Lung (tissue), 12 donors: ENCODE measurements around the gene TNFRSF1A. TPM values are rescaled to one million over a fixed set of nuclear protein-coding genes. Genes with fewer than 3 reads are reported as not detected.

Source experiments
- ATAC-seq: fragments of 200-7000 bp; cut with Tn5 transposase; one replicate; pipeline ENCODE4 v1.9.1; 2020; ENCODE audit warnings: moderate number of reproducible peaks; ENCODE audit not compliant: insufficient read depth, low FRiP score
- DNase-seq, 3 donors: peaks; one replicate each; pipeline ENCODE4 v3.0.0-alpha.2; 2013 to 2017
- H3K27ac ChIP-seq, 2 donors: one replicate each; pipeline ENCODE4 v1.5.1; 2013; ENCODE audit warnings: mild to moderate bottlenecking in 2 of 2, moderate library complexity in 2 of 2, control low read depth in 1 of 2, inconsistent platforms in 1 of 2, low read depth in 1 of 2, low read length in 1 of 2
- H3K27me3 ChIP-seq, 3 donors: one replicate each; pipeline ENCODE4 v1.5.1; 2013; ENCODE audit warnings: low read length in 2 of 3; ENCODE audit not compliant: control insufficient read depth in 3 of 3, insufficient read depth in 3 of 3
- H3K36me3 ChIP-seq, 4 donors: one replicate each; pipeline ENCODE4 v1.5.1; 2013; ENCODE audit warnings: low read length in 4 of 4, mild to moderate bottlenecking in 1 of 4, moderate library complexity in 1 of 4; ENCODE audit not compliant: control insufficient read depth in 4 of 4, insufficient read depth in 4 of 4
- H3K4me1 ChIP-seq, 5 donors: one replicate each; pipeline ENCODE4 v1.5.1; 2013; ENCODE audit warnings: low read length in 5 of 5, mild to moderate bottlenecking in 2 of 5, moderate library complexity in 1 of 5; ENCODE audit not compliant: control insufficient read depth in 5 of 5, insufficient read depth in 5 of 5
- H3K4me3 ChIP-seq: one replicate; pipeline ENCODE4 v1.5.1; 2013; ENCODE audit warnings: mild to moderate bottlenecking, control low read depth, moderate library complexity
- H3K9ac ChIP-seq, 2 donors: one replicate each; pipeline ENCODE4 v1.5.1; 2013; ENCODE audit warnings: low read length in 2 of 2, control low read depth in 1 of 2; ENCODE audit not compliant: insufficient read depth in 1 of 2
- H3K9me3 ChIP-seq, 4 donors: one replicate each; pipeline ENCODE4 v1.5.1; 2013; ENCODE audit warnings: low read length in 3 of 4, mild to moderate bottlenecking in 1 of 4, moderate library complexity in 1 of 4; ENCODE audit not compliant: control insufficient read depth in 4 of 4, insufficient read depth in 3 of 4
- WGBS, 2 donors: extraction: QIAGEN DNeasy Blood & Tissue Kit; methylation state at CpG; one replicate each; pipeline ENCODE4 v1.1.7; 2013; 5-methylcytosine and 5-hydroxymethylcytosine counted together
- polyA plus RNA-seq, 2 donors: library from polyadenylated mRNA; stranded (reverse); fragments of 200-250 nt; gene quantifications; one replicate each; pipeline ENCODE4 v1.2.1, GENCODE V29; 2013
- total RNA-seq, 2 donors: library from RNA; depleted of rRNA in 1 of 2; stranded (reverse); fragments of >200 nt in 1 of 2; gene quantifications; one replicate each; pipeline ENCODE4 v1.2.1, GENCODE V29; 2014 to 2021
- TF ChIP-seq, protein P1 (sequence below): IDR thresholded peaks from 2 replicates; pipeline ENCODE4 v1.5.1; 2012; ENCODE audit warnings: mild to moderate bottlenecking; ENCODE audit errors: control extremely low read depth, extremely low read depth
- donor health status: control.
- donor health status: control.
- donor health status: Bipolar disorder and iron deficiency.
- donor health status: healthy.
- donor health status: DM: yes; HTN: yes; CAD: no.

Gene TNFRSF1A
- total and polyA plus RNA-seq, 4 donors, result 81.6 to 184 (median 178) TPM

DNA sequence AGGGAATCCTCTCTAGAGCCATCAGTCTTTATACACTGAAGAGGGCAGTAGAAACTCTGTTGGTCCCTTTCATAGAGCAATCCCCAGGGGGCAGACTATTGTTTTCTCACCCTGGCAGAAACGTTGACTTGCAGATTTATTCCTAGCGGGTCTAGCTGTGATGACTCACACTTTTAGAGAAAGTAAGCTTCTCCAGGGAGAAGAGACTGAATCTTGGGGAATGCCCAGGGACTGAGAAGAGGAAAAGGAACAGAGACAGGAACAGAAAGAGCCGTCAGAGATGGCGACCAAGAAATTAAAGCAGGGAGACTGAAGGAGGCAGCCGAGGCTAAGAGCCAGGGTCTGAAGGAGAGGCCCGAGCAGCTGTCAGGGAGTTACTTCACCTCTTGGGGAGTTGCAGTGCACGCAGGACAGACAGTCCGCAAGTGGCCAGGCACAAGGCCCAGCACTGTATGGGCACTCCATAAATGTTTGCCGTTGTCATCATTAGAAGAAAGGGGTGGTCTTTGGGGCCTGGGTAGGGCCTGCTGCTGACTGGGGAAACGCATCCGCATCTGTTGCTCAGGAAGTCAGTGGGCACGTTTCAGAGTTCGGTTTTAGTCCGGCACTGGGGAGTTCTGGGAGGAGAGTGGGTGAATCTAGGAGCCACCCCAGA is 18.4 kb downstream of the TNFRSF1A start:
- DNase-seq, result peak; percentile 62 to 84 (median 83)
- TF ChIP-seq, protein P1, sequence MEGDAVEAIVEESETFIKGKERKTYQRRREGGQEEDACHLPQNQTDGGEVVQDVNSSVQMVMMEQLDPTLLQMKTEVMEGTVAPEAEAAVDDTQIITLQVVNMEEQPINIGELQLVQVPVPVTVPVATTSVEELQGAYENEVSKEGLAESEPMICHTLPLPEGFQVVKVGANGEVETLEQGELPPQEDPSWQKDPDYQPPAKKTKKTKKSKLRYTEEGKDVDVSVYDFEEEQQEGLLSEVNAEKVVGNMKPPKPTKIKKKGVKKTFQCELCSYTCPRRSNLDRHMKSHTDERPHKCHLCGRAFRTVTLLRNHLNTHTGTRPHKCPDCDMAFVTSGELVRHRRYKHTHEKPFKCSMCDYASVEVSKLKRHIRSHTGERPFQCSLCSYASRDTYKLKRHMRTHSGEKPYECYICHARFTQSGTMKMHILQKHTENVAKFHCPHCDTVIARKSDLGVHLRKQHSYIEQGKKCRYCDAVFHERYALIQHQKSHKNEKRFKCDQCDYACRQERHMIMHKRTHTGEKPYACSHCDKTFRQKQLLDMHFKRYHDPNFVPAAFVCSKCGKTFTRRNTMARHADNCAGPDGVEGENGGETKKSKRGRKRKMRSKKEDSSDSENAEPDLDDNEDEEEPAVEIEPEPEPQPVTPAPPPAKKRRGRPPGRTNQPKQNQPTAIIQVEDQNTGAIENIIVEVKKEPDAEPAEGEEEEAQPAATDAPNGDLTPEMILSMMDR, result no peak
- H3K9me3 ChIP-seq, result no peaks in the 10 kb centered on the region
- peaks cover 0 to 13% (median 4%) of the 10 kb centered on the region in 4 donors for H3K36me3 ChIP-seq
- no peaks in the 10 kb centered on the region for H3K27me3 ChIP-seq
- peaks cover 3 to 28% (median 5%) of the 10 kb centered on the region in 5 donors for H3K4me1 ChIP-seq
- H3K9ac ChIP-seq, result peak overlapping the region in 1 of 2 donors; percentile 35
- 1 to 6% methylated on average over 14 of the region's 14 CpGs for WGBS, 2 donors
- H3K27ac ChIP-seq, result peak overlapping the region; percentile 9 to 93
- ATAC-seq, result peak; percentile 51
- H3K4me3 ChIP-seq, result no peak overlapping the region

DNA sequence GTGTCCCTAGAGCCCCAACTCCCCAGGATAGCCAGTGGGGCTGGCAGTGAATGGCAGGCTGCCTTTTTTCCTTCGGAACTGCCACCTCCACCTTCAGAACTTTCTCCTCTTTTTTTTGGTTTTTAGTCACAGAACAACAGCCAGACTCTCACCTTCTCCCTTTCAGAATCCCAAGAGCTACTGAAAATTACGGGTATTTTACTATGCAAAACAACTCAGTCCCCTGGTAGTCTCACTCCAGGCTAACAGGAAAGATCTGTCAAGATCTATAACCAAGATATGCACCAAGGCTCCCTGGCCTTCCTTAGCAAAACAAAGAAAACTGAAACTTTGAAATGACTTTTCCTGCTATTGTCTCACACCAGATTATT is 18.9 kb downstream of the TNFRSF1A start:
- Histone ChIP-seq H3K36me3 (peaks cover 0 to 9% (median 2%) of the 10 kb centered on the region in 4 donors), H3K4me3 (no peak overlapping the region), H3K27me3 (no peaks in the 10 kb centered on the region), H3K4me1 (peaks cover 3 to 28% (median 5%) of the 10 kb centered on the region in 5 donors), H3K27ac (peak overlapping the region in 1 of 2 donors; percentile 14), H3K9me3 (no peaks in the 10 kb centered on the region), H3K9ac (no peak overlapping the region)
- WGBS, 2 donors, result 17 to 39% methylated on average over 2 of the region's 2 CpGs
- no peak for ATAC-seq
- TF ChIP-seq, protein P1, result no peak
- DNase-seq, result no peak

DNA sequence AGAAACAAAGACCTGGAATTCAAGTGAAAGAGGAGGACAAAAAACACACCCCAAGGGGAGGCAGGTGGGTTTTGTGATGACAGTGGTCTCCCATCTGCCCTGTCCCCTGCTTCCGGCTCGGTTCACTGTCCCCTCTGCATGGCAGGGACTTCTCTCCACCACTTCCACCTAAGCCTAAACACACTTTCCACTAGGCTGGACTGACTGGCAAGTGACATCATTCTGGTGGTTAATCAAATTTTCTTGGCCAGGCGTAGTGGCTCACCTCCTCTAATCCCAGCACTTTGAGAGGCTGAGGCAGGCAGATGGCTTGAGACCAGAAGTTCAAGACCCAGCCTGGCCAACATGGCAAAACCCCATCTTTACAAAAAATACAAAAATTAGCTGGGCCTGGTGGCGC is 19.5 kb downstream of the TNFRSF1A start:
- no peak for ATAC-seq
- Histone ChIP-seq H3K9me3 (no peaks in the 10 kb centered on the region), H3K4me3 (no peak overlapping the region), H3K27ac (peak overlapping the region in 1 of 2 donors; percentile 46), H3K27me3 (no peaks in the 10 kb centered on the region), H3K4me1 (peaks cover 3 to 28% (median 5%) of the 10 kb centered on the region in 5 donors), H3K36me3 (peaks cover 0 to 3% (median 0%) of the 10 kb centered on the region in 4 donors), H3K9ac (no peak overlapping the region)
- TF ChIP-seq, protein P1, result no peak
- DNase-seq, result no peak
- 73 to 81% methylated on average over 4 of the region's 4 CpGs for WGBS, 2 donors
